HEK293T (cell line): ENCODE results near the gene LRIT2.

Source experiments
- CTCF ChIA-PET: fragments of 350-600 bp; formaldehyde crosslinking; extraction: SDS; loops from one replicate; lab custom pipeline; 2021; ENCODE audit warnings: antibody characterized with exemption, inconsistent platforms; lab: Yijun Ruan, JAX
- POLR2A ChIA-PET: fragments of 350-600 bp; formaldehyde crosslinking; extraction: SDS; loops from one replicate; lab custom pipeline; 2020; ENCODE audit warnings: antibody characterized with exemption, inconsistent platforms; lab: Yijun Ruan, JAX
- DNase-seq: peaks from one replicate; pipeline ENCODE4 v3.0.0; 2012; ENCODE audit warnings: mixed read lengths; ENCODE audit errors: extremely low spot score
- ARNT ChIP-seq: fragments of 450-650 bp; IDR thresholded peaks from 2 replicates; pipeline ENCODE4 v1.6.1; 2017; ENCODE audit warnings: mild to moderate bottlenecking
- BHLHE40 ChIP-seq: fragments of 450-650 bp; IDR thresholded peaks from 2 replicates; pipeline ENCODE4 v1.6.1; 2016; ENCODE audit warnings: mild to moderate bottlenecking, moderate library complexity, borderline replicate concordance
- CTBP1 ChIP-seq: fragments of 450-650 bp; IDR thresholded peaks from 2 replicates; pipeline ENCODE4 v1.6.1; 2016; ENCODE audit warnings: borderline replicate concordance
- ELF4 ChIP-seq: fragments of 450-650 bp; IDR thresholded peaks from 2 replicates; pipeline ENCODE4 v1.6.1; 2017; ENCODE audit warnings: antibody characterized with exemption
- FOXA1 ChIP-seq: fragments of 450-650 bp; IDR thresholded peaks from 2 replicates; pipeline ENCODE4 v1.6.1; 2016; ENCODE audit warnings: mild to moderate bottlenecking
- FOXK2 ChIP-seq: fragments of 450-650 bp; IDR thresholded peaks from 2 replicates; pipeline ENCODE4 v1.6.1; 2016; ENCODE audit warnings: mild to moderate bottlenecking
- FOXM1 ChIP-seq: fragments of 450-650 bp; IDR thresholded peaks from 2 replicates; pipeline ENCODE4 v1.6.1; 2017; ENCODE audit warnings: mild to moderate bottlenecking, borderline replicate concordance
- HDGF ChIP-seq: fragments of 450-650 bp; IDR thresholded peaks from 2 replicates; pipeline ENCODE4 v1.6.1; 2017; ENCODE audit warnings: antibody characterized with exemption, borderline replicate concordance
- L3MBTL2 ChIP-seq: fragments of 450-650 bp; conservative IDR thresholded peaks from 2 replicates; pipeline ENCODE4 v1.6.1; 2016; ENCODE audit warnings: mild to moderate bottlenecking
- LEF1 ChIP-seq: fragments of 450-650 bp; IDR thresholded peaks from 2 replicates; pipeline ENCODE4 v1.6.1; 2017; ENCODE audit warnings: mild to moderate bottlenecking, borderline replicate concordance
- NFRKB ChIP-seq: fragments of 450-650 bp; IDR thresholded peaks from 2 replicates; pipeline ENCODE4 v1.6.1; 2016; ENCODE audit warnings: mild to moderate bottlenecking, moderate library complexity
- PKNOX1 ChIP-seq: fragments of 450-650 bp; IDR thresholded peaks from 2 replicates; pipeline ENCODE4 v1.6.1; 2016
- SP1 ChIP-seq: fragments of 450-650 bp; IDR thresholded peaks from 2 replicates; pipeline ENCODE4 v1.6.1; 2017
- SUZ12 ChIP-seq: fragments of 450-650 bp; IDR thresholded peaks from 2 replicates; pipeline ENCODE4 v1.6.1; 2016; ENCODE audit warnings: mild to moderate bottlenecking
- TARDBP ChIP-seq: fragments of 450-650 bp; IDR thresholded peaks from 2 replicates; pipeline ENCODE4 v1.6.1; 2016
- ZNF384 ChIP-seq: fragments of 450-650 bp; IDR thresholded peaks from 2 replicates; pipeline ENCODE4 v1.6.1; 2016

Gene LRIT2

GRCh38 chr10:84205049-84205852, 20.1 kb downstream of the LRIT2 start:
- CTCF ChIA-PET, result interaction anchor here (0.7 to 1.4 kb wide), 4 partner anchors 45 to 80 kb away, joined by 3 to 7 read pairs (median 4); no protein-coding TSS in a partner anchor
- peak; percentile 74 for DNase-seq
- no peak for TF ChIP-seq SP1
- TF ChIP-seq FOXK2, result no peak
- TF ChIP-seq FOXA1, result no peak
- no peak for TF ChIP-seq BHLHE40
- TF ChIP-seq ELF4, result no peak
- no peak for TF ChIP-seq FOXM1
- POLR2A ChIA-PET, result no interaction called here

- POLR2A ChIA-PET, result no interaction called here
- CTCF ChIA-PET, result interaction anchor here (1.0 to 1.4 kb wide), 3 partner anchors 56 to 79 kb away, joined by 3 to 7 read pairs (median 4); no protein-coding TSS in a partner anchor
- no peak for TF ChIP-seq ARNT
- TF ChIP-seq TARDBP, result no peak
- TF ChIP-seq FOXA1, result no peak
- no peak for TF ChIP-seq LEF1
- no peak for TF ChIP-seq ELF4
- TF ChIP-seq BHLHE40, result no peak
- no peak for TF ChIP-seq FOXK2
- no peak for TF ChIP-seq CTBP1
- TF ChIP-seq SP1, result no peak
- no peak for TF ChIP-seq PKNOX1
- TF ChIP-seq NFRKB, result no peak
- TF ChIP-seq SUZ12, result no peak
- no peak for DNase-seq
Observed at GRCh38 chr10:84204610-84205009, 20.7 kb downstream of the LRIT2 start.

GRCh38 chr10:84204122-84204521, 21.2 kb downstream of the LRIT2 start:
- DNase-seq, result peak; percentile 59
- TF ChIP-seq ZNF384 (no peak), FOXA1 (no peak), HDGF (no peak), LEF1 (no peak), CTBP1 (no peak), L3MBTL2 (no peak), ELF4 (no peak), BHLHE40 (no peak), TARDBP (no peak), PKNOX1 (no peak)
- ChIA-PET POLR2A (no interaction called here), CTCF (no interaction called here)

- no peak for TF ChIP-seq LEF1
- no peak for TF ChIP-seq FOXA1
- TF ChIP-seq ZNF384, result no peak
- no peak for TF ChIP-seq FOXM1
- no peak for TF ChIP-seq SP1
- TF ChIP-seq ARNT, result no peak
- TF ChIP-seq SUZ12, result no peak
- no peak for TF ChIP-seq NFRKB
- no peak for TF ChIP-seq ELF4
- TF ChIP-seq FOXK2, result no peak
- no peak for TF ChIP-seq BHLHE40
- no peak for TF ChIP-seq CTBP1
- TF ChIP-seq TARDBP, result no peak
- no peak for TF ChIP-seq L3MBTL2
- TF ChIP-seq HDGF, result no peak
- TF ChIP-seq PKNOX1, result no peak
- ChIA-PET POLR2A (no interaction called here), CTCF (no interaction called here)
- no peak for DNase-seq
Observed at GRCh38 chr10:84202349-84202748, 23.0 kb downstream of the LRIT2 start.

GRCh38 chr10:84201682-84202081, 23.7 kb downstream of the LRIT2 start:
- POLR2A ChIA-PET, result no interaction called here
- CTCF ChIA-PET, result no interaction called here
- DNase-seq, result no peak
- TF ChIP-seq CTBP1, result no peak
- TF ChIP-seq SP1, result no peak
- no peak for TF ChIP-seq ZNF384
- no peak for TF ChIP-seq HDGF
- TF ChIP-seq FOXA1, result no peak

- CTCF ChIA-PET, result no interaction called here
- TF ChIP-seq FOXA1 (no peak), ARNT (no peak), FOXK2 (no peak), HDGF (no peak), ELF4 (no peak), PKNOX1 (no peak), CTBP1 (no peak)
- POLR2A ChIA-PET, result no interaction called here
- no peak for DNase-seq
Observed at GRCh38 chr10:84201244-84201606, 24.1 kb downstream of the LRIT2 start.
